Gastrocnemius medialis (tissue), 4 donors: ENCODE data around the gene GNG7. TPM values are rescaled to one million over a fixed set of nuclear protein-coding genes. Genes with fewer than 3 reads are reported as not detected.

Source experiments
- ATAC-seq, 2 donors: fragments of 150-250 bp; one replicate each; pipeline ENCODE4 v1.9.1; 2016
- DNase-seq, 2 donors: peaks; one replicate each; pipeline ENCODE4 v3.0.0-alpha.2; 2019
- H3K27ac ChIP-seq, 4 donors: fragments of 200-600 bp; sonication (generic); 1 replicate in 1 of 4; 2 replicates in 3 of 4; pipeline ENCODE4 v1.5.1; 2016 to 2018; ENCODE audit warnings: mild to moderate bottlenecking in 2 of 4, moderate library complexity in 1 of 4
- H3K27me3 ChIP-seq, 3 donors: fragments of 200-600 bp; sonication (generic) in 2 of 3; 1 replicate in 1 of 3; 2 replicates in 2 of 3; pipeline versions ENCODE4 v1.5.1 to v1.6.0; 2016 to 2019; ENCODE audit warnings: mild to moderate bottlenecking in 1 of 3, moderate library complexity in 1 of 3
- H3K36me3 ChIP-seq, 2 donors: fragments of 200-600 bp; sonication (generic) in 1 of 2; one replicate each; pipeline ENCODE4 v1.5.1; 2017 to 2018
- H3K4me1 ChIP-seq, 2 donors: fragments of 200-600 bp; sonication (generic) in 1 of 2; one replicate each; pipeline ENCODE4 v1.5.1; 2016 to 2017; ENCODE audit warnings: mild to moderate bottlenecking in 2 of 2
- H3K4me3 ChIP-seq, 4 donors: fragments of 200-600 bp; sonication (generic) in 3 of 4; 1 replicate in 1 of 4; 2 replicates in 3 of 4; pipeline ENCODE4 v1.5.1; 2016 to 2019; ENCODE audit warnings: mild to moderate bottlenecking in 2 of 4
- H3K9me3 ChIP-seq, 3 donors: fragments of 200-600 bp; sonication (generic) in 2 of 3; 1 replicate in 1 of 3; 2 replicates in 2 of 3; pipeline ENCODE4 v1.5.1; 2016 to 2019
- CTCF ChIP-seq, 5 experiments: fragments of 450-650 bp in 3 of 5; fragments of 200-600 bp in 2 of 5; sonication (generic) in 2 of 5; IDR thresholded peaks in 4 of 5; conservative IDR thresholded peaks in 1 of 5; 1 replicate in 4 of 5; 2 replicates in 1 of 5; pipeline ENCODE4 v1.5.1; 2016 to 2019; ENCODE audit warnings: antibody characterized with exemption in 5 of 5, mild to moderate bottlenecking in 3 of 5, moderate library complexity in 3 of 5
- POLR2A ChIP-seq, 2 donors: fragments of 450-650 bp; IDR thresholded peaks; one replicate each; pipeline ENCODE4 v1.6.1; 2017; ENCODE audit warnings: antibody characterized with exemption in 2 of 2, mild to moderate bottlenecking in 2 of 2, moderate library complexity in 2 of 2
- in situ Hi-C, 4 donors: fragments of 200-750 bp; cut with MboI; loops; one replicate each; pipeline versions ENCODE4 v1.15.0 to v1.8.0; 2017; ENCODE audit warnings: low sequenced_read_pairs in 4 of 4
- intact Hi-C: fragments of 100-400 bp; cut with DNase I; formaldehyde crosslinking; loops from one replicate; pipeline ENCODE4 v1.15.1; 2023; ENCODE audit warnings: low total_unique reads
- total RNA-seq, 4 donors: library from RNA; depleted of rRNA; stranded (reverse); fragments of >200 nt; gene quantifications; one replicate each; pipeline versions ENCODE4 v1.1.0 to v1.2.3, GENCODE V29; 2016

The GNG7 gene
- total RNA-seq, 4 donors from 2014 or later, result 0.46 to 1.1 (median 0.62) TPM

- no peaks in the 10 kb centered on the region for H3K36me3 ChIP-seq
- DNase-seq (no peak), ATAC-seq (no peak)
- H3K4me3 ChIP-seq, result no peak overlapping the region
- H3K9me3 ChIP-seq, result peaks cover 0 to 7% (median 0%) of the 10 kb centered on the region in 3 donors
- no peak for TF ChIP-seq CTCF (IDR thresholded peaks at IDR 0.05 in 4 of 5, conservative IDR thresholded peaks at IDR 0.05 in 1 of 5)
- TF ChIP-seq POLR2A (IDR thresholded peaks at IDR 0.05), result no peak
- no peaks in the 10 kb centered on the region for H3K4me1 ChIP-seq
- in situ Hi-C loops, result no loop called here
- no peak overlapping the region for H3K27ac ChIP-seq
- intact Hi-C loops, result no loop called here
- H3K27me3 ChIP-seq, result peaks cover 0 to 4% (median 0%) of the 10 kb centered on the region in 3 donors
Observed at GRCh38 chr19:2633693-2634075, 68.8 kb downstream of the GNG7 start.

GRCh38 chr19:2631213-2631821 is 71.2 kb downstream of the GNG7 start:
- H3K4me3 ChIP-seq, result no peak overlapping the region
- intact Hi-C loops (no loop called here), in situ Hi-C loops (no loop called here)
- ATAC-seq, result no peak
- peaks cover 11 to 15% of the 10 kb centered on the region in 2 donors for H3K4me1 ChIP-seq
- no peak overlapping the region for H3K27ac ChIP-seq
- H3K27me3 ChIP-seq, result no peaks in the 10 kb centered on the region
- TF ChIP-seq CTCF (IDR thresholded peaks at IDR 0.05 in 4 of 5, conservative IDR thresholded peaks at IDR 0.05 in 1 of 5) (no peak), POLR2A (IDR thresholded peaks at IDR 0.05) (no peak)
- no peak for DNase-seq
- H3K36me3 ChIP-seq, result no peaks in the 10 kb centered on the region
- H3K9me3 ChIP-seq, result peaks cover 0 to 7% (median 0%) of the 10 kb centered on the region in 3 donors

- Histone ChIP-seq H3K27ac (peak overlapping the region in 3 of 4 donors; percentile 24 to 94 (median 37)), H3K27me3 (no peaks in the 10 kb centered on the region), H3K4me3 (no peak overlapping the region), H3K36me3 (no peaks in the 10 kb centered on the region), H3K4me1 (peaks cover 11 to 16% of the 10 kb centered on the region in 2 donors), H3K9me3 (peaks cover 0 to 7% (median 0%) of the 10 kb centered on the region in 3 donors)
- no peak for DNase-seq
- no peak for ATAC-seq
- no peak for TF ChIP-seq POLR2A (IDR thresholded peaks at IDR 0.05)
- no peak for TF ChIP-seq CTCF (IDR thresholded peaks at IDR 0.05 in 4 of 5, conservative IDR thresholded peaks at IDR 0.05 in 1 of 5)
- in situ Hi-C loops, result no loop called here
- intact Hi-C loops, result no loop called here
Observed at GRCh38 chr19:2630352-2631001, 72.0 kb downstream of the GNG7 start.

- H3K4me1 ChIP-seq, result peaks cover 16 to 22% of the 10 kb centered on the region in 2 donors
Observed at GRCh38 chr19:2629491-2630351, 72.8 kb downstream of the GNG7 start.

More at GRCh38 chr19:2629491-2630351, 72.8 kb downstream of the GNG7 start:
- Histone ChIP-seq H3K9me3 (peaks cover 0 to 7% (median 0%) of the 10 kb centered on the region in 3 donors), H3K4me3 (no peak overlapping the region), H3K27me3 (no peaks in the 10 kb centered on the region), H3K36me3 (no peaks in the 10 kb centered on the region), H3K27ac (peak overlapping the region; percentile 24 to 94 (median 39))
- DNase-seq (no peak), ATAC-seq (no peak)
- intact Hi-C loops, result loop anchor here (5.0 kb wide), 1 partner anchor 567 kb away; no protein-coding TSS in a partner anchor
- TF ChIP-seq POLR2A (IDR thresholded peaks at IDR 0.05) (peak in 1 of 2 donors; percentile 11), CTCF (IDR thresholded peaks at IDR 0.05 in 4 of 5, conservative IDR thresholded peaks at IDR 0.05 in 1 of 5) (no peak)
- in situ Hi-C loops, result no loop called here
